HS-27A (cell line): ENCODE measurements around the gene PCIF1.
"Not testable (repeated sequence)": the region's sequence is repeated elsewhere in the genome, so short reads cannot be mapped to it uniquely, and the experiment has no call there.

Source experiments
- DNase-seq: peaks from one replicate; pipeline ENCODE4 v3.0.0-alpha.2; 2012; ENCODE audit warnings: low read depth, missing footprints

PCIF1 gene

DNA sequence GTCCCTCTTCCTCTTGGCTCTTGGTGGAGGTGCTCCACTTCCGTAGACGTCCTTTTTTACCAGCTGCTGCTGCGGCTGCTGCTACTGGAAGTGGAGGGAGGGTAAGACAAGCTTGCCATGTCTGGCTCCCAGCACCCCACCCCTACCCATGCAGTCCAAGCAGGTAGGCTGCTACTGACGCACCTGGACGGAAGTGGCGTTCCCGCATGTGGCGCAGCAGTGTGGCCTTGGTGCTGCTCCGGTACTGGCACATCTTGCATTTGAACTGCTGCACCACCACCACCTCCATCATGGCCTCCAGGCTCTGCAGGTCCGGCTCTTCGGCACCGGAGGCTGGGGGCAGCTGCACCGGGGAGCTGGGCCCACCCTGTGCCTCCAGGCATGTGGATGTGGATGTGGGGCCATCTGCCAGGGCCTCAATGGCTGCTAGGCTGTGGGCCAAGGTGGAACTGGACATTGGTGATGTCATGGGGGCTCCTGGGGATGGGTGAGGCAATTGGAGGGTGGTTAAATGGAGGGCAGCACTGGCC, 33.1 kb downstream of the PCIF1 start:
- DNase-seq: no peak

DNA sequence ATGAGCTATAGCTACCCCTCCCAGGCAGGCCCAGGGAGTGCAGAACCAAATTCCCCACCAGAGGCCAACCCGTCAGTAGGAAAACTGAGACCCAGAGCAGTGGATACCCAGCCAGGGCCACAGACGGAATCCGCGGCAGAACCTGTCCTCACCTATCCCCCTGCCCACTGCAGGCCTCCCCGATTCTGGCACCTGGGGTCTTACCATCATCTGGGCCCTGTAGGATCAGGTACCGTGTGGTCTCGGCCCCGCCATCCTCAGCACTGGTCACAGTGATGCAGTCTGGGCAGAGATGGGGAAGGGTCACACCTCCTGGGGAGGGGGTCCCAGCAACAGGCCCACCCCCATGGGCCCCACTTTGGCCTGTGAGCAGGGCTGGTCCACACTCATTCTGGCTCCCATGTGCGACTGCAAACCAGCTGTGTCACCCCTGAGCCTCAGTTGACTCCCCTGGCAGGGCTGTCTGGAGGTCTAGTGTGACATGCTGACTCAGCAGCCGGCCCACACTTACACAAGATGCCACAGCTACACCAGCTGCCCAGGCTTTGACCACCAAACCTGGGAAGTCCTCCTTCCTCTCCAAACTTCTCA, 33.7 kb downstream of the PCIF1 start:
- DNase-seq: no peak

DNA sequence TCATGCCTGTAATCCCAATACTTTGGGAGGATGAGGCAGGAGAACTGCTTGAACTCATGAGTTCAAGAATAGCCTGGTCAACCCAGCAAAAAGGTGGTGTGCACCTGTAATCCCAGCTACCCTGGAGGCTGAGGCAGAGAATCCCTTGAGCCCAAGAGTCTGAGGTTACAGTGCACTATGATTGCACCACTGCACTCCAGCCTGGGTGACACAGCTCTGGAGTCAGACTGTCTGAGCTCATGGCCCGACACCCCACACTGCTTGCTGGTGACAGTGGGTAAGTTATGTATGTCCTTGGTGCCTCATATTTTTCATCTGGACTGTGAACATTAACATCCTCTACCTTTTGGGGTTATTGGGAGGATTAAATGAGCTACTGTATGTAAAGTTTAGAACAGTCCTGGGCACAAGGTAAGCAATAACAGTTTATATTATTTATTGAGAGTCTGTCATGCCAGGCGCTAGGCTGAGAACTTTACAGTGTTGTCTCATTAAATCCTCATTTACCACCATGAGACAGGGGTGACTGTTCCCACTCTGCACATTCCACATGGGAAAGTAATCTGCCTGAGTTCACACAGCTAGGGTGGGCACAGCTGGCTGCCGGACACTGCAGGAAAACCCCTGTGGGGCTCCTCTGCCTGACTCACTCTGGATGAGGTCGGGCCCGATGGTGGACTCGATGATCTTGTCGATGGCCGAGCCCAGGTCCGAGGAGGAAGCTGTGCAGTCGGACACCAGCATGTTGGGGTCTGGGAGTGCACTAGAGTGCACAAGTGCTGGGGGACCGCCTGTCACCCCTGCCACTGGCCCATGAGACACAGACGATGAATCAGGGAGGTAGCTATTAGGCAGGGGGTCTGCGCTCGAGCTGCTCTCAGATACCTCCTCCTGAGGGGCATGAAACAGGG, 34.6 kb downstream of the PCIF1 start:
- no peak for DNase-seq

GRCh38 chr20:45969712-45970634, 35.5 kb downstream of the PCIF1 start:
- DNase-seq: no peak

- DNase-seq: no peak
Measured at GRCh38 chr20:45970646-45971424, 36.4 kb downstream of the PCIF1 start.

DNA sequence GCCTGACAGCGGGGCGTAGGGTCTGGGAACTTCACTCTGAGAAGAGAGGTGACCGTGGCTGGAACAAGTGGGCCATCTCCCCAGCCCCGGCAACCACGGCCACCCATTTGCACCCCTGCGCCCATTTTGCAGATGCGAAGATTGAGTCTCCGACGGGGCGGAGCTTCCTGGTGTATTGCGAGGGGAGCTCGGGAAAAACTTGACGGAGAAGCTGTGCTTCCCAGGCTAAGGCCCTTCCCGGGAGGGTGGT, 36.9 kb downstream of the PCIF1 start:
- no peak for DNase-seq

DNA sequence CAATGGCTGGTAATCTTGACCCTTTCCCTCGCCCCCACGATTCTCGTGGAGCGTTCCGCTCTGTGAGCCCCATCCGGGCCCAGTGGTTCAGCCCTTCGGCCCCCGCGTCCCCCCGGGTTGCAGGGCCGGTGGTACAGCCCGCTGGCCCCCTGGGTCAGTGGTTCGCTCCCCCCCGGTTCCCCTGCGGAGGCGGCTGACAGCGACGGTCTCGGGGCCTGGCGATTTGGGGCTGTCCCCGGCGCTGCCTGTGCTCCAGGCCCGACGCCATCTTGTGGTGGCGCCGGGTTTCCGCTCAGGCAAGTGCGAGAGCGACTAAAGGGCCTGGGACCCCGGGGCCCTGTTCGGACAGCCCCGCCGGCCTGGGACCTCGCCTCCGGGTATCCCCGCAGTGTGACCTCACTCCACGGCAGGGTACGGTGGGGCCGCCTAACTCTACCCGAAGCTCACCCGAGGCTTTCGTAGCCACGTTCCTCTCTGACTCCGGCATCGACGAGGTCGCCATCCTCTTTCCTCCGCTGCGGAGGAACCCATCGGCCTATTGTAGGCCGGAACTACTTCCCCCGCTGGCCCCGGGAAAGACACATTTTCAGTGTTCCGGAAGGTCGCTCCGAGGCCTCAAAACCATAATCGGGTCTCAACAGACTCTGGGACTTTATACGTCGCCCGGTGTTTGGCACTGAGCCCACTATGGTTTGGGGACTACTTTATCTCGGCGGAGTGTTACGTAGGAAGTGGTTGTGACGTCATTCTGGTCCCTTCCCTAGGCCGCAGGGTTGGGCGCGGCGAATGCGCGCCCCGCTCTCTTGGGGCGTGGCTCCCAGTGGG, 37.4 kb downstream of the PCIF1 start, which contains the start of gene ZNF335:
Gene ZNF335 (minus strand): TSS at position 529 of the 825 bp plus-strand sequence. CDS start 793 bp downstream, outside the sequence.
- DNase-seq: peak; percentile 93

- DNase-seq: no peak
Measured at GRCh38 chr20:45972500-45973183, 38.2 kb downstream of the PCIF1 start.

DNA sequence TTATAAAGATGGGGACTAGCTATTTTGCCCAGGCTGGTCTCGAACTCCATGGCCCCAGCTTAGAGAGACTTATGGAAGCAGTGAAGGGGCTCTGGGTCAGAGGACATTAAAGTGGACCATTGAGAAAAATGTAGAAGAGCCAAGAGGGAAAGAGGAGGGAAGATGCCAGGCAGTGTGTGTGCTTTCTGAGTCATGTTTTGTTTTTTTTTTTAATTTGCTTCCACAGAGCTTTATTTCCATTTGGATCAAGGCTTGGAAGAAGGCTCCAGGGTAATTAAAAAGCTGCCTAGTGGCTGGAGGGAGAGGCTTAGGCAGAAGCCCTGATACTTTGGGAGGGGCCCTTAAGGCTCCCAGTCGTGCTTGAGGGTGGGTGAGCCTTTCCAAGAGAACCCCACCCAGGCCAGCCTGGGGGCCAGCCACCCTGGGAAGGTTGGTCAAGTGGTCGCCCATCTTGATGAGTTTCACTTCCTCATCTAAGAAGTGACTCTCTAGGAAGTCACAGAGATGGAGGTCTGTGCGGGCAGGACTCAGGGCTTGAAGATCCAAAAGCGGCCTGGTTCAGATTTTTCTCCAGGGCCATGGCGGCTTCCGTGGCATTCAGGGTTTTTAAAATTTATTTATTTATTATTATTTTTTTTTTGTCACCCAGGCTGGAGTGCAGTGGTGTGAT, 40.5 kb downstream of the PCIF1 start:
- no peak for DNase-seq

DNA sequence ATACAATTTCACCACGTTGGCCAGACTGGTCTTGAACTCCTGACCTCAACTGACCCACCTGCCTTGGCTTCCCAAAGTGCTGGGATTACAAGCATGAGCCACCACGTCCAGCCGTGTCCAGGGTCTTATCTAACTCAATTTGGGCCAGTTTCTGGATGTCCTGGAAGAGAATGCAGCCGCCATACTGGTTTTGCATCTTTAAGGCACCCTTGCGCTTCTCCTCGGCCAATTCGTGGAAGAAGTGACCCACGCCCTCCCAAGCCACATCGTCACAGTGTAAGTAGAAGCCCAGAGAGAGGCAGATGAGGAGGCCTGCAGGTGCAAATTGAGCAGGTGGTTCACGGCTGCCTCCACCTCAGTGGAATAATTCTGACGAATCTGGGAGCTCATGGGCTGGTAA, 41.2 kb downstream of the PCIF1 start:
- no peak for DNase-seq

DNA sequence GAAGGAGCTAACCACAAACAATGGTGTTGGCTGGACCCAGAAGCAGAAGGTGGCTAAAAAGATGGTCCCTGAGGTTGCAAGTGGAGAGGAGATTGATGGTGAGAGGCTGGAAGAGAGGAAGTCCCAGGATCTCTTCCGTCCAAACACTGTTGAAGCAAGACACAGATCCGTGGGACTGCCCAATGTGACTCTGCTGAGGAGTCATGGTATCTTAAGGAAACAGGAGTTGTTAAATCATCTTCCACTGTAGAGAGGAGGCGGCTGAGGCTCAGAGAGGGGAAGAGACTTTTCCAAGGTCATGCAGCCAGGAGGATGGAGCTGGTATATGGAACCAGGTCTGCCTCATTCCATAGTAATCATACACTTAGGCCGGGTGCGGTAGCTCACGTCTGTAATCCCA, 41.6 kb downstream of the PCIF1 start:
- no peak for DNase-seq

GRCh38 chr20:45981261-45981660, 46.8 kb downstream of the PCIF1 start:
- no peak for DNase-seq

- DNase-seq: no peak
Measured at GRCh38 chr20:45983279-45983743, 48.8 kb downstream of the PCIF1 start.

- no peak for DNase-seq
Measured at GRCh38 chr20:45985573-45985972, 51.1 kb downstream of the PCIF1 start.

DNA sequence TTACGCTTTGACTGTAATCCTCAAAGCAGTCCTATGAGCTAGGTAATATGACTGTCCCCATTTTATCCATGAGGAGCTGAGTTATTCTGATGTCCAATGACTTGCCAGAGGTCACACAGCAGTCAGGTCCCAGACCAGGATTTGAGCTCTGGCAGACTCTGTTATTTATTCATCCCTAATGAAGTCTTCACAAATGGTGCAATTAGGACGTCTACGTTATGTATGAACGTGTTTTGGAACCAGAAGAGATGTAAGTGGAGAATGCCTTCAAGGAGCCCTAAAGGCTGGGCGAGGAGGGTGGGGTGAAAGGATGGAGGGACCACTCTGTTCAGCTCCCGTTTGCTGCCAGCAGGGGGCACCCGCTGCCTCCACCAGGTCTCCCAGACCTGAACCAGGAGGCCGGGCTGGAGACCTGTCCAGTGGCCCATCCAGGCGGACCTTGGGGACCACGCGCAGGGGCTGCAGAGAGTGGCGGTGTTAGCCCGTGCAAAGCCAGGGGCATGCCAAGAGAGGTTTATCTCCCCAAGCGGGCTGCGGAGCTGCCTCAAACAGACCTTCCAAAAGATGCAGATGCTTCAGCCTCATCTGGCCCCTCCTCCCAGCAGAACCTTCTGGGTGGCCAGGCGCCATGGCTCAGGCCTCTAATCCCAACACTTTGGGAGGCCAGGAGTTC, 52.8 kb downstream of the PCIF1 start:
- no peak for DNase-seq

GRCh38 chr20:45988830-45989229, 54.3 kb downstream of the PCIF1 start:
- DNase-seq: not testable (repeated sequence)

DNA sequence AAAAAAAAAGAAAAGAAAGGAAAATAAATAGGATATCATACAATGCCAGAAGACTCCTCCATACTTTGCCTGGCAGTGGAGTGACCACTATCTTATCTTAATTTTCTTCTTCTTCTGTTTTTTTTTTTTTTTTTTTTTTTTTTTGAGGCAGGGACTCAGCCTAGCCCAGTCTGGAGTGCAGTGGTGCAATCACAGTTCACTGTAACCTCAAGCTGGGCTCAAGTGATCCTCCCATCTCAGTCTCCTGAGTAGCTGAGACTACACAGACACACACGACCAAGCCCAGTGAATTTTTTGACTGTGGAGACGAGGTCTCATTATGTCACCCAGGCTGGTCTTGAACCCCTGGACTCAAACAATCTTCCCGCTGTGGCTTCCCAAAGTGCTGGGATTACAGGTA, 57.1 kb downstream of the PCIF1 start:
- DNase-seq: no peak

DNA sequence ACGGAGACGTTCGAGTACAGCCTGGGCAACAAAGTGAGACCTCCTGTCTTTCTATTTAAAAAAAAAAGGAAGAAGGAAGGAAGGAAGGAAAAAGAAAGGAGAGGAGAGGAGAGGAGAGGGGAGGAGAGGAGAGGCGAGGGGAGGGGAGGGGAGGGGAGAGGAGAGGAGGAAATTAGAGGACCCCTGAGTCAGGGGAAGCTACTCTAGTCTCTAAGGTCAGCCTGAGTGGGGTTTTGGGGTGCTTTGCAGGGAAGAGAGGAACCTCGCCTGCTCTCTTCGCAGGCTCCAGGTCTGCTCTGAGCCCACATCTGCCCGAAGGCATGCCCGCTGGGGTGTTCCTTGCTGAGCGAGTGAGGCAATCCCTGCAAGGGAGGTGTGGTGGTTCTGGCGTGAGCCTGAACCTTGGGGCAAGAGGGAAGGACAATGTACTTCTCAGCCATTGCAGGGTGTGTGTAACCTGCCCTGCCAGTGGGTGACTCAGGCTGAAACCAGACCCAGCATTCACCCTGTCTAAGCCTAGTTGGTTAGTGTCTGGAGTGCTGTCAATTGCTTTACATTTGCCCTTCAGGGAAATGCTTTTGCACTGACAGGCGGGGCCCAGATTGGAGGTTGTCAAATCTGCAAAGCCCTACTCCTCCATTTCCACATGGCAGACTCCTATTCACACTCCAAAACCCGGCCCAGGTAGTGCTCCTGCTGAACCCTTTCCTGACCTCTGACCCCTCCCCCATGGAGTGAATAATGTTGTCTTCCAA, 58.9 kb downstream of the PCIF1 start:
- no peak for DNase-seq
